NT2/D1 (cell line): ENCODE data around the gene GLIS1.

Experiments
- DNase-seq: peaks from one replicate; pipeline ENCODE4 v3.0.0-alpha.2; 2011; ENCODE audit warnings: low read depth, low spot score
- H3K27me3 ChIP-seq: 2 replicates; pipeline ENCODE4 v1.6.0; 2011; ENCODE audit warnings: mild to moderate bottlenecking; ENCODE audit not compliant: insufficient read length, insufficient read depth
- H3K36me3 ChIP-seq: 2 replicates; pipeline ENCODE4 v1.6.1; 2011; ENCODE audit warnings: mild to moderate bottlenecking, low read length, mixed read lengths; ENCODE audit not compliant: insufficient read depth, insufficient read length
- H3K4me1 ChIP-seq: 2 replicates; pipeline ENCODE4 v1.5.1; 2011; ENCODE audit not compliant: insufficient read depth, insufficient read length
- H3K4me3 ChIP-seq: 2 replicates; pipeline ENCODE4 v1.5.1; 2011; ENCODE audit warnings: low read depth; ENCODE audit not compliant: insufficient read length
- H3K9ac ChIP-seq: 2 replicates; pipeline ENCODE4 v1.6.0; 2011; ENCODE audit warnings: low read depth; ENCODE audit not compliant: insufficient read length
- H3K9me3 ChIP-seq: 2 replicates; pipeline ENCODE4 v1.5.1; 2011; ENCODE audit warnings: mild to moderate bottlenecking, low read length; ENCODE audit not compliant: insufficient read depth
- SUZ12 ChIP-seq: IDR thresholded peaks from 2 replicates; pipeline ENCODE4 v1.6.1; 2011; ENCODE audit not compliant: insufficient read length, insufficient read depth; ENCODE audit errors: extremely low read depth
- YY1 ChIP-seq: IDR thresholded peaks from 2 replicates; pipeline ENCODE4 v1.6.1; 2011; ENCODE audit not compliant: insufficient read length, insufficient read depth
- ZNF274 ChIP-seq: IDR thresholded peaks from 2 replicates; pipeline ENCODE4 v1.6.1; 2011; ENCODE audit warnings: mild to moderate bottlenecking, low read depth, low read length

The GLIS1 gene

GRCh38 chr1:53682881-53683280, 56.1 kb downstream of the GLIS1 start:
- Histone ChIP-seq H3K4me3 (no peak overlapping the region), H3K36me3 (no peaks in the 10 kb centered on the region), H3K9me3 (no peaks in the 10 kb centered on the region), H3K4me1 (peaks cover 37% of the 10 kb centered on the region), H3K9ac (no peak overlapping the region), H3K27me3 (peaks cover 18% of the 10 kb centered on the region)
- no peak for TF ChIP-seq SUZ12
- TF ChIP-seq YY1, result no peak
- no peak for TF ChIP-seq ZNF274
- no peak for DNase-seq

DNA sequence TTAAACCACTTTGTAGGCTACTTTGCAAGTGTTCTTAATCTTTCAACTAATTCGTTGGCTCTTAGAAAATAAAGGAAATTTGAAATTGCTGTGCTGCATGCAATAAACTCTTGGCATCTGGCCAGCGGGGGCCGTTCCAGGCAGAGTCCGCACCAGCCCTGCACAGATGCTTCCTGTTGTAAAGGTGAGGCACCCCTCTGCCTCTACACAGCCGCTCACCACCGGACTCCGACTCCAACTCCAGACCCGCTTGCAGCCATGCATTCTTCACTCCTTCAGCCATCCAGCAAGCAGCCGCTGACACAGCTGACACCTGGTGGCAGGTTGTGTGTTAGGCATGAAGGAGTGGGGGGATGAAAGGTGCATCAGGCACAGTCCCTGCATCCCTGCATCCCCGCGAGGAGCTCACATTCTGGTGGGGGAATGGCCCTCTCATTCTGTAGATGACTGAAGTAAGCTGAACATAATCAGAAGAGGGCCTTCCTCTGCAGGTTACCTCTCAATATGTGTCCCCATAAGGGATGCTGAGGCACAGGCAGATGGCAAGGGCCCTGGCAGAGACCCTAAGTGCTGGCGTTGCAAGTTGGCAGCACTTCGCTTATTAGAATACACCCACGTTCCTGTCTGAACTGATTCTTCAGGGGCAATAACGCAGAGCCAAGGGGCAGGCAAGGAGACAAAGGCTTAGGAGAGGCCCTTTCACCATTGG, 56.8 kb downstream of the GLIS1 start:
- Histone ChIP-seq H3K9me3 (no peaks in the 10 kb centered on the region), H3K9ac (no peak overlapping the region), H3K4me1 (peaks cover 31% of the 10 kb centered on the region), H3K27me3 (peaks cover 18% of the 10 kb centered on the region), H3K36me3 (no peaks in the 10 kb centered on the region), H3K4me3 (no peak overlapping the region)
- peak; percentile 77 for DNase-seq
- no peak for TF ChIP-seq SUZ12
- no peak for TF ChIP-seq ZNF274
- TF ChIP-seq YY1, result no peak

DNA sequence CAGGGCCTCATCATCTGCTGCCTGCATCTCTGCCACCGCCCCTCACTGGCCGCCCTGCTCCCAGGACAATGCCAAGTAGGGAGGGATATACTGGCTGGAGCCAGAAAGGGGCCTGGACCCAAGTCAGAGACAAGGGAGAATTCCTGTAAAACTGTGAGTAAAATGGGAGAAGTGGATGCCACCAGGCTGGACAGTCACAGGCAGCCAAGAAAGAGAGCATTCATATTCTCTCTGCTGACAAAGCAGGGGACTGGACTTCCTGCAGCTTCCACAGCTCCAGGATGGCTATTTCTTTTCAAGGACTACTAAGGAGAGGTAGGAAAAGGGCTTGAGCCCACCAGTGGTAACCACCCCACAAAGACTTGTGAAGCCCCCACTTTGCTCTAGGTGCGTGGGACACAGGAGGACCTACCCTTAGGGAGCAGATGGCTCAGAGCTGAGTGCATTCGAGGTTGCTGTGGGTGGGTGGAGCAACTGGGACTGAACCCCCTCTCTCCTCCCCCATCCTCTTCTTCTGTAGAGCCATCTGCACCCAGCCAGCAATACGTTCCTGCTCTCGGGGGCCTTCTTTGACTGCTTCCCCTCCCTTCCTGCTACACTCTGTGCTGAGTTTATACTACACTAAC, 57.5 kb downstream of the GLIS1 start:
- H3K9ac ChIP-seq, result no peak overlapping the region
- no peaks in the 10 kb centered on the region for H3K9me3 ChIP-seq
- H3K4me3 ChIP-seq, result no peak overlapping the region
- no peaks in the 10 kb centered on the region for H3K36me3 ChIP-seq
- no peak for DNase-seq
- TF ChIP-seq SUZ12 (no peak), ZNF274 (no peak), YY1 (no peak)
- H3K27me3 ChIP-seq, result peaks cover 18% of the 10 kb centered on the region
- H3K4me1 ChIP-seq, result peaks cover 25% of the 10 kb centered on the region

DNA sequence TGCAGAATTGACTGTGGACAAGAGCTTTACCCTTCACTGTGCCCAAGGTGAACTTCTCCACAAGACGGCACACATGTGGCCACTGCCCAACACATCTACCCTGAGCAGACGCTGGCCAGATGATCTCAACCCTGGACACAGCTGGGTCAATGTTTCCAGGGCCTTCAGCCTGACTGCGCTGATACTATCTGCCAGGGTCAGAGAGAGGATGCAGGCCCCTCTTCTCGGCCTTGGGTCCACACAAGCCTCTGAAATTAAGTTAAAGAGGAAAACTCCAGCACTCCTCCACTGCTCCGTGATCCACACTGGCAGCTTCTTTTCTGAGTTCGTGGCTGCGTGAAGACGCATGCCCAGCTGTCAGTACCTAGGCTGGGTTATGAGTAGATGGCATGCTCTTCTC, 58.1 kb downstream of the GLIS1 start:
- peaks cover 18% of the 10 kb centered on the region for H3K27me3 ChIP-seq
- H3K4me3 ChIP-seq, result no peak overlapping the region
- no peaks in the 10 kb centered on the region for H3K36me3 ChIP-seq
- TF ChIP-seq YY1 (no peak), ZNF274 (no peak), SUZ12 (no peak)
- H3K4me1 ChIP-seq, result peaks cover 19% of the 10 kb centered on the region
- no peak for DNase-seq
- H3K9me3 ChIP-seq, result no peaks in the 10 kb centered on the region
- H3K9ac ChIP-seq, result no peak overlapping the region

- DNase-seq, result no peak
- H3K9me3 ChIP-seq, result no peaks in the 10 kb centered on the region
- peaks cover 5% of the 10 kb centered on the region for H3K27me3 ChIP-seq
- H3K36me3 ChIP-seq, result no peaks in the 10 kb centered on the region
- TF ChIP-seq YY1, result no peak
- TF ChIP-seq SUZ12, result no peak
- TF ChIP-seq ZNF274, result no peak
- peaks cover 15% of the 10 kb centered on the region for H3K4me1 ChIP-seq
- no peak overlapping the region for H3K4me3 ChIP-seq
- H3K9ac ChIP-seq, result peak overlapping the region; percentile 18
These were observed 59.8 kb downstream of the GLIS1 start for GRCh38 chr1:53678938-53679825.

DNA sequence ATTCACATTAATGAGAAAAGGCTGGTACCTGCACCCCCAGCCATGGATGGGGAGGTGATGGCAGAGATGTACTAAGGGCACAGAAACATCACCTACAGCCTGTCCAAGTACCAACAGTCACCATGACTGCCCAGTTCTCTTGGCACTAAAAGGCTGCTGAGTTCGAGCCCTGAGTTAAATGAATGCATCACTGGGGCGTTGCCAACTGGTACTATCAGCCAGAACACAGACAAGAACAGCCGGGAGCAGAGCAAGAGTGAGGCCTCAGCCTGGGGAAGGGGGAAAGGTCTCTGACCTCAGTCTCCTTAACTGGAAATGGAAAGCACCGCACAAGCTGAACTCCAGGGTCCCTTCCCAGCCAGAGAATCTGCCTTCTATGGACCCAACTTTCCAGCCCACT, 60.5 kb downstream of the GLIS1 start:
- TF ChIP-seq ZNF274, result no peak
- TF ChIP-seq SUZ12, result no peak
- TF ChIP-seq YY1, result no peak
- Histone ChIP-seq H3K9ac (peak overlapping the region; percentile 3), H3K4me1 (peaks cover 15% of the 10 kb centered on the region), H3K36me3 (no peaks in the 10 kb centered on the region), H3K9me3 (no peaks in the 10 kb centered on the region), H3K27me3 (peaks cover 5% of the 10 kb centered on the region), H3K4me3 (no peak overlapping the region)
- no peak for DNase-seq

GRCh38 chr1:53678046-53678445, 60.9 kb downstream of the GLIS1 start:
- H3K4me1 ChIP-seq, result peaks cover 15% of the 10 kb centered on the region
- no peak for DNase-seq
- H3K4me3 ChIP-seq, result no peak overlapping the region
- TF ChIP-seq YY1, result no peak
- no peak for TF ChIP-seq ZNF274
- no peak for TF ChIP-seq SUZ12
- H3K9ac ChIP-seq, result no peak overlapping the region
- H3K9me3 ChIP-seq, result no peaks in the 10 kb centered on the region
- peaks cover 5% of the 10 kb centered on the region for H3K27me3 ChIP-seq
- no peaks in the 10 kb centered on the region for H3K36me3 ChIP-seq
